A549 (cell line): Measurements from ENCODE around the gene COG5. TPM values are rescaled to one million over a fixed set of nuclear protein-coding genes. Genes with fewer than 3 reads are reported as not detected.

Experiments used
- ATAC-seq, 2 experiments: fragments of 200-7000 bp in 1 of 2; fragments of >200 bp in 1 of 2; cut with Nextera tagmentation in 1 of 2; cut with Tn5 transposase in 1 of 2; 3 replicates each; pipeline versions ENCODE4 v1.8.0 to v1.9.1; 2018 to 2020; ENCODE audit warnings: mild to moderate bottlenecking in 1 of 2, moderate library complexity in 1 of 2
- CTCF ChIA-PET: fragments of 300-600 bp; sonication (Branson Sonifier 250); formaldehyde crosslinking; extraction: SDS; loops from one replicate; lab custom pipeline; 2021; ENCODE audit warnings: antibody characterized with exemption, inconsistent platforms; lab: Yijun Ruan, JAX
- POLR2A ChIA-PET: fragments of 350-600 bp; formaldehyde crosslinking; extraction: SDS; loops from one replicate; lab custom pipeline; 2021; ENCODE audit warnings: antibody characterized with exemption, inconsistent platforms; lab: Yijun Ruan, JAX
- DNase-seq, 2 experiments: peaks; one replicate each; pipeline versions ENCODE4 v3.0.0 to v3.0.0-alpha.2; 2011 to 2016; ENCODE audit warnings: low read depth in 1 of 2, low spot score in 1 of 2
- FAIRE-seq: peaks from 2 replicates; lab custom pipeline; 2011; peaks lifted over from hg19 to GRCh38; lab: Jason Lieb, UNC
- H3K27ac ChIP-seq, 2 experiments: fragments of >200 bp; sonication (Bioruptor Twin); formaldehyde crosslinking; 3 replicates each; pipeline ENCODE4 v1.5.1; 2016 to 2017
- H3K4me1 ChIP-seq: fragments of >200 bp; sonication (Bioruptor Twin); formaldehyde crosslinking; 3 replicates; pipeline ENCODE4 v1.6.1; 2016
- H3K4me2 ChIP-seq: fragments of >200 bp; sonication (Bioruptor Twin); formaldehyde crosslinking; 3 replicates; pipeline ENCODE4 v1.6.1; 2016
- H3K4me3 ChIP-seq: fragments of >200 bp; sonication (Bioruptor Twin); formaldehyde crosslinking; 3 replicates; pipeline ENCODE4 v1.5.1; 2016
- H3K9me3 ChIP-seq: fragments of >200 bp; sonication (Bioruptor Twin); formaldehyde crosslinking; 3 replicates; pipeline ENCODE4 v1.6.1; 2016
- ATOH8 ChIP-seq: fragments of 250-450 bp; sonication (Bioruptor Pico); IDR thresholded peaks from 2 replicates; pipeline ENCODE4 v1.5.0; 2020; ENCODE audit warnings: low read depth, mild to moderate bottlenecking, moderate library complexity
- EHF ChIP-seq: fragments of 250-450 bp; sonication (Bioruptor Pico); IDR thresholded peaks from 2 replicates; pipeline ENCODE4 v1.5.0; 2020; ENCODE audit warnings: mild to moderate bottlenecking
- EHMT2 ChIP-seq: fragments of 200-600 bp; sonication (generic); IDR thresholded peaks from 2 replicates; pipeline ENCODE4 v1.6.1; 2016; ENCODE audit warnings: antibody characterized with exemption, low read depth, mild to moderate bottlenecking, moderate library complexity
- ELK1 ChIP-seq: fragments of 150-350 bp; IDR thresholded peaks from 2 replicates; pipeline ENCODE4 v1.6.1; 2014; ENCODE audit warnings: low read depth, mild to moderate bottlenecking, low read length
- EP300 ChIP-seq, 2 experiments: fragments of >200 bp; sonication (Bioruptor Twin); formaldehyde crosslinking; IDR thresholded peaks; 2 replicates in 1 of 2; 3 replicates in 1 of 2; pipeline ENCODE4 v1.6.1; 2016 to 2017
- FOSL2 ChIP-seq, 2 experiments: fragments of 450-650 bp in 1 of 2; fragments of >200 bp in 1 of 2; sonication (Bioruptor Twin) in 1 of 2; formaldehyde crosslinking; IDR thresholded peaks; 2 replicates each; pipeline versions ENCODE4 v1.5.0 to v1.6.1; 2016 to 2020; ENCODE audit warnings: mild to moderate bottlenecking in 1 of 2, moderate library complexity in 1 of 2
- HDAC2 ChIP-seq: fragments of 200-600 bp; sonication (generic); IDR thresholded peaks from 2 replicates; pipeline ENCODE4 v1.6.1; 2016
- HOXA7 ChIP-seq: fragments of 250-450 bp; sonication (Bioruptor Pico); IDR thresholded peaks from 2 replicates; pipeline ENCODE4 v1.5.0; 2020; ENCODE audit warnings: mild to moderate bottlenecking, moderate library complexity
- JUNB ChIP-seq: fragments of >200 bp; sonication (Bioruptor Twin); formaldehyde crosslinking; IDR thresholded peaks from 2 replicates; pipeline ENCODE4 v1.6.1; 2016
- KDM5A ChIP-seq: fragments of 200-600 bp; sonication (generic); IDR thresholded peaks from 2 replicates; pipeline ENCODE4 v1.6.1; 2016; ENCODE audit warnings: antibody characterized with exemption, mild to moderate bottlenecking
- NR3C1 ChIP-seq: fragments of >200 bp; sonication (Bioruptor Twin); formaldehyde crosslinking; IDR thresholded peaks from 3 replicates; pipeline ENCODE4 v1.6.1; 2017
- PHF8 ChIP-seq: fragments of 200-600 bp; sonication (generic); IDR thresholded peaks from 2 replicates; pipeline ENCODE4 v1.6.1; 2016; ENCODE audit warnings: low read depth, mild to moderate bottlenecking, antibody characterized with exemption, moderate library complexity, borderline replicate concordance
- RFX5 ChIP-seq: fragments of 450-650 bp; IDR thresholded peaks from 2 replicates; pipeline ENCODE4 v1.7.1; 2014; ENCODE audit warnings: antibody characterized with exemption, mild to moderate bottlenecking, moderate library complexity
- RNF2 ChIP-seq: fragments of 200-600 bp; sonication (generic); IDR thresholded peaks from 2 replicates; pipeline ENCODE4 v1.6.1; 2016; ENCODE audit warnings: low read depth, mild to moderate bottlenecking, antibody characterized with exemption, moderate library complexity, borderline replicate concordance
- USF2 ChIP-seq: fragments of 450-650 bp; IDR thresholded peaks from 2 replicates; pipeline ENCODE4 v1.6.1; 2014; ENCODE audit warnings: antibody characterized with exemption
- ZC3H11A ChIP-seq: fragments of 450-650 bp; IDR thresholded peaks from 2 replicates; pipeline ENCODE4 v1.6.1; 2014; ENCODE audit warnings: antibody characterized with exemption, mild to moderate bottlenecking
- ZFP36 ChIP-seq: fragments of 450-650 bp; IDR thresholded peaks from 2 replicates; pipeline ENCODE4 v1.6.1; 2014; ENCODE audit warnings: borderline replicate concordance; ENCODE audit not compliant: partially characterized antibody
- ZNF302 ChIP-seq: fragments of 250-450 bp; sonication (Bioruptor Pico); IDR thresholded peaks from 2 replicates; pipeline ENCODE4 v1.9.0; 2021; ENCODE audit warnings: inconsistent platforms, mild to moderate bottlenecking, moderate library complexity
- ZSCAN20 ChIP-seq: fragments of 250-450 bp; sonication (Bioruptor Pico); IDR thresholded peaks from 2 replicates; pipeline ENCODE4 v1.8.0; 2022; ENCODE audit warnings: mild to moderate bottlenecking, moderate library complexity
- WGBS: methylation state at CpG from one replicate; pipeline ENCODE4 v1.1.6; 2017; ENCODE audit errors: missing lambda C conversion rate; 5-methylcytosine and 5-hydroxymethylcytosine counted together
- polyA plus RNA-seq, 4 experiments: library from polyadenylated mRNA; depleted of rRNA in 3 of 4; stranded (reverse); fragments of >200 nt; fragmentation: RNase III in 1 of 4; extraction: RNeasy Plus Mini Kit Qiagen cat#74134 plus additional on column Dnase treatment in 1 of 4; gene quantifications; 2 replicates in 3 of 4; 3 replicates in 1 of 4; pipeline ENCODE4 v1.2.3, GENCODE V29; 2011 to 2017

The COG5 gene
- polyA plus RNA-seq, 2 of the 4 experiments (the other 2 are of a cell fraction): 22.5 to 44.0 TPM

GRCh38 chr7:107570298-107570697, 6.6 kb upstream of the COG5 start:
- Histone ChIP-seq H3K9me3 (no peaks in the 10 kb centered on the region), H3K4me2 (no peak overlapping the region), H3K27ac (no peak overlapping the region), H3K4me1 (peaks cover 4% of the 10 kb centered on the region; the same call in 1 of the 3 replicates), H3K4me3 (no peak overlapping the region)
- FAIRE-seq (no peak), DNase-seq (no peak), ATAC-seq (peak; percentile 41 to 71; a peak in 3 of 6 replicates)
- POLR2A ChIA-PET: no interaction called here
- WGBS: 90% methylated on average over 2 of the region's 2 CpGs
- CTCF ChIA-PET: no interaction called here
- TF ChIP-seq KDM5A (no peak), RFX5 (no peak), NR3C1 (no peak), JUNB (no peak), HOXA7 (no peak), PHF8 (no peak), RNF2 (no peak)

GRCh38 chr7:107564553-107565298, 1.0 kb upstream of the COG5 start:
- FAIRE-seq: no peak
- Histone ChIP-seq H3K4me1 (peaks cover 28% of the 10 kb centered on the region), H3K9me3 (no peaks in the 10 kb centered on the region)
- POLR2A ChIA-PET: interaction anchor here (1.2 to 2.5 kb wide), 4 partner anchors 9 to 396 kb away, joined by 3 to 16 read pairs (median 8); partner anchors contain the start of genes BCAP29, CBLL1 and HBP1
- no peak for TF ChIP-seq ELK1
- TF ChIP-seq EHMT2: no peak
- no peak for TF ChIP-seq RNF2
- TF ChIP-seq USF2: peak; percentile 63
- no peak for TF ChIP-seq ATOH8 (CRISPR knock-in tag)
- TF ChIP-seq ZNF302: no peak
- no peak for TF ChIP-seq JUNB
- no peak for TF ChIP-seq EP300 (IDR thresholded peaks at IDR 0.05)
- no peak for TF ChIP-seq ZC3H11A
- TF ChIP-seq FOSL2 (IDR thresholded peaks at IDR 0.05): no peak
- peak; percentile 61; the same call in 1 of the 2 replicates for TF ChIP-seq FOSL2 (CRISPR knock-in tag; IDR thresholded peaks at IDR 0.05)
- no peak for TF ChIP-seq HDAC2
- TF ChIP-seq ZFP36: no peak
- no peak for TF ChIP-seq EHF (CRISPR knock-in tag)
- no peak for TF ChIP-seq KDM5A
- no peak for TF ChIP-seq ZSCAN20 (CRISPR knock-in tag)
- TF ChIP-seq, all 56 proteins: peak for 2
- peak overlapping the region; percentile 90 to 92 for H3K27ac ChIP-seq
- CTCF ChIA-PET: interaction anchor here (1.2 to 1.5 kb wide), 3 partner anchors 9 to 98 kb away, joined by 3 to 6 read pairs (median 5); no protein-coding TSS in a partner anchor
- 35% methylated on average over 9 of the region's 9 CpGs for WGBS
- peak overlapping the region; percentile 77 for H3K4me3 ChIP-seq
- peak in 1 of 2 experiments; percentile 19 for DNase-seq
- peak; percentile 10 to 20; a peak in 4 of 6 replicates for ATAC-seq
- H3K4me2 ChIP-seq: peak overlapping the region; percentile 86
